HCT116 (cell line): ENCODE data around the gene CHMP1B. TPM values are rescaled to one million over a fixed set of nuclear protein-coding genes. Genes with fewer than 3 reads are reported as not detected.

Source experiments
- ATAC-seq: fragments of 200-7000 bp; cut with Tn5 transposase; 2 replicates; pipeline ENCODE4 v1.9.1; 2020; ENCODE audit warnings: mild to moderate bottlenecking, moderate library complexity
- BruUV-seq: library from RNA; stranded (reverse); fragments of 400-500 nt; replicated peaks from 2 replicates; lab custom pipeline; 2021; lab: Mats Ljungman, UMichigan
- CTCF ChIA-PET: fragments of 300-600 bp; sonication (Branson Sonifier 250); formaldehyde crosslinking; loops from one replicate; lab custom pipeline; 2021; ENCODE audit warnings: antibody characterized with exemption; lab: Charles Lee
- POLR2A ChIA-PET: fragments of 300-600, 350-600 bp; sonication (Branson Sonifier 250); formaldehyde crosslinking; loops from one replicate; lab custom pipeline; 2021; ENCODE audit warnings: antibody characterized with exemption; lab: Charles Lee
- RAD21 ChIA-PET, 2 experiments: fragments of 300-600 bp; sonication (Branson Sonifier 250); formaldehyde crosslinking; loops; one replicate each; lab custom pipeline; 2023; ENCODE audit warnings: low total read pairs in 2 of 2; ENCODE audit not compliant: uncharacterized antibody in 2 of 2, unreplicated experiment in 2 of 2, low non-redundant PET in 1 of 2; lab: Charles Lee
- DNase-seq: peaks from one replicate; pipeline ENCODE4 v3.0.0-alpha.2; 2010; ENCODE audit warnings: low read depth, low spot score
- H2AFZ ChIP-seq: fragments of 200-600 bp; shearing (Covaris generic), sonication (generic); 2 replicates; pipeline ENCODE4 v1.6.1; 2017; ENCODE audit warnings: low read depth, mixed run types, mixed read lengths, antibody characterized with exemption, low read length; ENCODE audit not compliant: poor library complexity, severe bottlenecking
- H3K27ac ChIP-seq: 2 replicates; pipeline ENCODE4 v1.5.1; 2012; ENCODE audit warnings: low read depth, low read length
- H3K27me3 ChIP-seq: fragments of 200-600 bp; sonication (generic); 2 replicates; pipeline ENCODE4 v1.6.1; 2016; ENCODE audit warnings: mixed run types, low read length, mixed read lengths; ENCODE audit not compliant: insufficient read depth
- H3K36me3 ChIP-seq, 2 experiments: fragments of 200-500 bp in 1 of 2; fragments of 200-600 bp in 1 of 2; sonication (Bioruptor generic) in 1 of 2; sonication (generic) in 1 of 2; 2 replicates each; pipeline versions ENCODE4 v1.5.1 to v1.6.1; 2014 to 2016; ENCODE audit warnings: low read length in 2 of 2, inconsistent platforms in 1 of 2, mixed read lengths in 1 of 2, mixed run types in 1 of 2; ENCODE audit not compliant: insufficient read depth in 2 of 2, control insufficient read depth in 1 of 2
- H3K4me1 ChIP-seq, 2 experiments: fragments of 200-600 bp in 1 of 2; sonication (generic) in 1 of 2; 2 replicates each; pipeline versions ENCODE4 v1.5.1 to v1.6.1; 2012 to 2017; ENCODE audit warnings: low read length in 2 of 2, inconsistent platforms in 1 of 2, mild to moderate bottlenecking in 1 of 2, mixed read lengths in 1 of 2, mixed run types in 1 of 2, moderate library complexity in 1 of 2; ENCODE audit not compliant: insufficient read depth in 2 of 2, control insufficient read depth in 1 of 2
- H3K4me2 ChIP-seq: fragments of 200-600 bp; sonication (generic); 2 replicates; pipeline ENCODE4 v1.6.1; 2017; ENCODE audit warnings: mixed run types, low read length, mixed read lengths
- H3K4me3 ChIP-seq, 2 experiments: fragments of 200-600 bp in 1 of 2; sonication (generic) in 1 of 2; replicated peaks in 1 of 2; 2 replicates each; pipeline ENCODE4 v1.5.1; 2011 to 2016; ENCODE audit warnings: low read length in 2 of 2, control low read depth in 1 of 2, low read depth in 1 of 2, mild to moderate bottlenecking in 1 of 2, mixed read lengths in 1 of 2, mixed run types in 1 of 2
- H3K79me2 ChIP-seq: fragments of 200-600 bp; sonication (generic); 2 replicates; pipeline ENCODE4 v1.6.1; 2017; ENCODE audit warnings: mild to moderate bottlenecking, mixed run types, low read length, moderate library complexity, mixed read lengths; ENCODE audit not compliant: insufficient read depth
- H3K9ac ChIP-seq: fragments of 200-600 bp; sonication (generic); 2 replicates; pipeline ENCODE4 v1.6.1; 2016; ENCODE audit warnings: low read length, mixed read lengths
- H3K9me2 ChIP-seq: fragments of 200-600 bp; sonication (generic), shearing (Covaris generic); 2 replicates; pipeline ENCODE4 v1.6.1; 2017; ENCODE audit warnings: mixed run types, mild to moderate bottlenecking, moderate library complexity; ENCODE audit not compliant: insufficient read depth
- H3K9me3 ChIP-seq, 2 experiments: fragments of 200-500 bp in 1 of 2; fragments of 200-600 bp in 1 of 2; sonication (Bioruptor generic) in 1 of 2; sonication (generic) in 1 of 2; 2 replicates each; pipeline ENCODE4 v1.6.1; 2014 to 2017; ENCODE audit warnings: low read length in 2 of 2, mixed read lengths in 2 of 2, inconsistent platforms in 1 of 2, low read depth in 1 of 2, mild to moderate bottlenecking in 1 of 2, mixed run types in 1 of 2, moderate library complexity in 1 of 2; ENCODE audit not compliant: control insufficient read depth in 1 of 2, insufficient read depth in 1 of 2
- H4K20me1 ChIP-seq: fragments of 200-600 bp; sonication (generic), shearing (Covaris generic); 2 replicates; pipeline ENCODE4 v1.6.1; 2017; ENCODE audit warnings: mixed run types, mild to moderate bottlenecking, moderate library complexity; ENCODE audit not compliant: insufficient read depth
- ATF3 ChIP-seq: IDR thresholded peaks from 2 replicates; pipeline ENCODE4 v1.6.1; 2012
- CBX3 ChIP-seq: IDR thresholded peaks from 2 replicates; pipeline ENCODE4 v1.6.1; 2012; ENCODE audit warnings: low read depth
- CEBPB ChIP-seq: IDR thresholded peaks from 2 replicates; pipeline ENCODE4 v1.6.1; 2012; ENCODE audit warnings: low read depth
- EGR1 ChIP-seq: IDR thresholded peaks from 2 replicates; pipeline ENCODE4 v1.6.1; 2012; ENCODE audit warnings: low read depth
- EZH2 ChIP-seq: fragments of 200-600 bp; sonication (generic); IDR thresholded peaks from 2 replicates; pipeline ENCODE4 v1.6.1; 2017; ENCODE audit warnings: antibody characterized with exemption, mixed run types
- EZH2phosphoT487 ChIP-seq: fragments of 200-600 bp; IDR thresholded peaks from 2 replicates; pipeline ENCODE4 v1.6.1; 2018; ENCODE audit warnings: antibody characterized with exemption, borderline replicate concordance
- FOSL1 ChIP-seq: IDR thresholded peaks from 2 replicates; pipeline ENCODE4 v1.6.1; 2012; ENCODE audit warnings: low read depth
- JUND ChIP-seq: IDR thresholded peaks from 2 replicates; pipeline ENCODE4 v1.6.1; 2012
- POLR2A ChIP-seq: IDR thresholded peaks from 2 replicates; pipeline ENCODE4 v1.7.0; 2011; ENCODE audit warnings: borderline replicate concordance; ENCODE audit not compliant: insufficient read depth, insufficient read length; ENCODE audit errors: extremely low read depth
- RAD21 ChIP-seq: IDR thresholded peaks from 2 replicates; pipeline ENCODE4 v1.6.1; 2012; ENCODE audit warnings: low read depth, mild to moderate bottlenecking
- REST ChIP-seq: IDR thresholded peaks from 2 replicates; pipeline ENCODE4 v1.6.1; 2012; ENCODE audit warnings: low read depth
- SP1 ChIP-seq: IDR thresholded peaks from 2 replicates; pipeline ENCODE4 v1.6.1; 2012; ENCODE audit warnings: low read depth
- TCF7L2 ChIP-seq: IDR thresholded peaks from 2 replicates; pipeline ENCODE4 v1.7.0; 2011; ENCODE audit warnings: borderline replicate concordance, inconsistent platforms; ENCODE audit not compliant: insufficient read depth, insufficient read length; ENCODE audit errors: extremely low read depth
- ZFX ChIP-seq: fragments of 450-650 bp; IDR thresholded peaks from 2 replicates; pipeline ENCODE4 v1.6.1; 2017
- ZNF274 ChIP-seq: fragments of 200-500 bp; sonication (Bioruptor generic); IDR thresholded peaks from 2 replicates; pipeline ENCODE4 v1.6.1; 2014; ENCODE audit warnings: mild to moderate bottlenecking, low read depth, low read length, inconsistent platforms
- intact Hi-C: fragments of 100-400 bp; cut with micrococcal nuclease; formaldehyde crosslinking; loops from 2 replicates; pipeline ENCODE4 v1.10.0; 2022
- total RNA-seq: library from RNA; stranded (reverse); gene quantifications from one replicate; pipeline ENCODE4 v1.2.1, GENCODE V29; 2021; ENCODE audit not compliant: unreplicated experiment

Gene CHMP1B
- total RNA-seq, 1 experiment from 2014 or later = 30.3 TPM

GRCh38 chr18:11844436-11844835 lies 6.8 kb upstream of the CHMP1B start:
- DNase-seq (no peak), ATAC-seq (no peak)
- no peaks in the 10 kb centered on the region for H4K20me1 ChIP-seq
- no peak overlapping the region for H3K4me2 ChIP-seq
- ChIA-PET RAD21 (no interaction called here), CTCF (no interaction called here), POLR2A (no interaction called here)
- no peaks in the 10 kb centered on the region for H3K36me3 ChIP-seq
- peaks cover 3 to 5% of the 10 kb centered on the region in 2 experiments for H3K4me1 ChIP-seq
- intact Hi-C loops = no loop called here
- no peaks in the 10 kb centered on the region for H3K27me3 ChIP-seq
- H3K27ac ChIP-seq = no peak overlapping the region
- H3K9ac ChIP-seq = no peak overlapping the region
- no peaks in the 10 kb centered on the region for H3K79me2 ChIP-seq
- H2AFZ ChIP-seq = no peak overlapping the region
- TF ChIP-seq RAD21 (no peak), ZNF274 (no peak), ZFX (no peak), EZH2 (no peak), REST (no peak), CEBPB (no peak), POLR2A (no peak)
- no TSS peak for BruUV-seq
- H3K9me3 ChIP-seq = no peaks in the 10 kb centered on the region
- H3K4me3 ChIP-seq = no peak overlapping the region
- H3K9me2 ChIP-seq = no peaks in the 10 kb centered on the region; the same call in 1 of the 2 replicates

GRCh38 chr18:11845654-11846053 lies 5.6 kb upstream of the CHMP1B start:
- H3K4me2 ChIP-seq = no peak overlapping the region
- POLR2A ChIA-PET = no interaction called here
- H3K27me3 ChIP-seq = no peaks in the 10 kb centered on the region
- no peaks in the 10 kb centered on the region for H3K79me2 ChIP-seq
- TF ChIP-seq JUND (no peak), POLR2A (no peak), TCF7L2 (no peak), REST (no peak), FOSL1 (no peak), EZH2phosphoT487 (no peak), EZH2 (no peak), CBX3 (no peak), CEBPB (no peak), SP1 (no peak), ATF3 (no peak), EGR1 (no peak)
- no peaks in the 10 kb centered on the region for H4K20me1 ChIP-seq
- CTCF ChIA-PET = no interaction called here
- RAD21 ChIA-PET = no interaction called here
- no peak overlapping the region for H3K27ac ChIP-seq
- ATAC-seq (no peak), DNase-seq (no peak)
- H3K9ac ChIP-seq = no peak overlapping the region
- H3K4me3 ChIP-seq = no peak overlapping the region
- H2AFZ ChIP-seq = no peak overlapping the region
- H3K36me3 ChIP-seq = no peaks in the 10 kb centered on the region
- no peaks in the 10 kb centered on the region for H3K9me3 ChIP-seq
- intact Hi-C loops = no loop called here
- H3K4me1 ChIP-seq = peaks cover 14 to 17% of the 10 kb centered on the region in 2 experiments
- H3K9me2 ChIP-seq = no peaks in the 10 kb centered on the region; the same call in 1 of the 2 replicates
- no TSS peak for BruUV-seq
